Gastrocnemius medialis (tissue), 4 donors: Measurements from ENCODE around the gene CHID1.

Source experiments
- POLR2A ChIP-seq, 2 donors: fragments of 450-650 bp; IDR thresholded peaks; one replicate each; pipeline ENCODE4 v1.6.1; 2017; ENCODE audit warnings: antibody characterized with exemption in 2 of 2, mild to moderate bottlenecking in 2 of 2, moderate library complexity in 2 of 2
- TF ChIP-seq, protein P1 (sequence below), 5 experiments: fragments of 450-650 bp in 3 of 5; fragments of 200-600 bp in 2 of 5; sonication (generic) in 2 of 5; IDR thresholded peaks in 4 of 5; conservative IDR thresholded peaks in 1 of 5; 1 replicate in 4 of 5; 2 replicates in 1 of 5; pipeline ENCODE4 v1.5.1; 2016 to 2019; ENCODE audit warnings: antibody characterized with exemption in 5 of 5, mild to moderate bottlenecking in 3 of 5, moderate library complexity in 3 of 5

DNA sequence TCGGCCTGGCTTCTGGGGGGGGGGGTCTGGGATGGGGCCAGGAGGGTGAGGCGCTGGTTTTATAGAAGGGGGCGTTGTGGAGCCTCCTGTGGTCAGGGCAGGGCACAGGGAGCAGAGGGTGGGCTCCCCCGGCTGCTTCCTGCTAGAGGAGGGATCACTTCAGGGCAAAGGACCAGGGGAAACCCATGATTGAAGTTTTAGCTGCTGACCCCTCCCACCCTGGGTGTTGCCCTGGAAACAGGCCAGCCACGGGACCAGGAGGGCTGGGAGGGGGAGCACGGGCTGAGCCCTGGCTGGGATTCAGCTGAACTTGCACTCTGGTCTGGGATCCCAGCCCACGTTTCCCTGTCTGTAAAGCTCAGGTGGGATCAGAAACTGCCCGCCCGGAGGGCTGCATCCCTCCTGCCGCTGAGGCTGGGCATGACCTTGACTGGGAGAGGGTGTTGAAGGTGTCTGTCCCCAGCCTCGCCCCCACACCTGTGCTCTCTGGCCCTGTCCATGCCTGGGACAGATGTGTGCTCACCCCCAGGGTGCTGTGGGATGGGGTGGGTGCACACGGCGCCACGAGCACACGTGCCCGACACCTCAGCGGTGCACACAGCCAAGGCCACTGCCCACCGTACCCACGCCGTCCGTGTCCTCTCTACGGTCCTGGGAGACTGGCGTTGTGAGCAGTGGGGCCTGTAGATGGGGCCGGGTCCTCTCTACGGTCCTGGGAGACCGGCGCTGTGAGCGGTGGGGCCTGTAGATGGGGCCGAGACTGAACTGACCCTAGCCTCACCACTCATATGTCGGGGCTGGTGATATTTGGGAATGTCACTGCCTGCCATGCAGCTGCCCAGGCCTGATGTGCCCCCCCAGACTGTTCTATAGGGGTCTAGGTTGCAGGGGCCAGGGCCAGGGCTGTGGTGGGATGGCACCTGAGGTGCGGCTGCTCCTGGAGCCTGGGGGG lies 65.6 kb downstream of the CHID1 start:
- no peak for TF ChIP-seq POLR2A (IDR thresholded peaks at IDR 0.05)
- TF ChIP-seq, protein P1, sequence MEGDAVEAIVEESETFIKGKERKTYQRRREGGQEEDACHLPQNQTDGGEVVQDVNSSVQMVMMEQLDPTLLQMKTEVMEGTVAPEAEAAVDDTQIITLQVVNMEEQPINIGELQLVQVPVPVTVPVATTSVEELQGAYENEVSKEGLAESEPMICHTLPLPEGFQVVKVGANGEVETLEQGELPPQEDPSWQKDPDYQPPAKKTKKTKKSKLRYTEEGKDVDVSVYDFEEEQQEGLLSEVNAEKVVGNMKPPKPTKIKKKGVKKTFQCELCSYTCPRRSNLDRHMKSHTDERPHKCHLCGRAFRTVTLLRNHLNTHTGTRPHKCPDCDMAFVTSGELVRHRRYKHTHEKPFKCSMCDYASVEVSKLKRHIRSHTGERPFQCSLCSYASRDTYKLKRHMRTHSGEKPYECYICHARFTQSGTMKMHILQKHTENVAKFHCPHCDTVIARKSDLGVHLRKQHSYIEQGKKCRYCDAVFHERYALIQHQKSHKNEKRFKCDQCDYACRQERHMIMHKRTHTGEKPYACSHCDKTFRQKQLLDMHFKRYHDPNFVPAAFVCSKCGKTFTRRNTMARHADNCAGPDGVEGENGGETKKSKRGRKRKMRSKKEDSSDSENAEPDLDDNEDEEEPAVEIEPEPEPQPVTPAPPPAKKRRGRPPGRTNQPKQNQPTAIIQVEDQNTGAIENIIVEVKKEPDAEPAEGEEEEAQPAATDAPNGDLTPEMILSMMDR (IDR thresholded peaks at IDR 0.05 in 4 of 5, conservative IDR thresholded peaks at IDR 0.05 in 1 of 5), result no peak
